ENCODE results near the gene MCC. TPM values are rescaled to one million over a fixed set of nuclear protein-coding genes. Genes with fewer than 3 reads are reported as not detected.
A peak's percentile ranks its signal among the peaks of the same experiment; 100 is the strongest.

Gene MCC
- total RNA-seq, 1 experiment from 2014 or later, result 7.6 TPM

DNA sequence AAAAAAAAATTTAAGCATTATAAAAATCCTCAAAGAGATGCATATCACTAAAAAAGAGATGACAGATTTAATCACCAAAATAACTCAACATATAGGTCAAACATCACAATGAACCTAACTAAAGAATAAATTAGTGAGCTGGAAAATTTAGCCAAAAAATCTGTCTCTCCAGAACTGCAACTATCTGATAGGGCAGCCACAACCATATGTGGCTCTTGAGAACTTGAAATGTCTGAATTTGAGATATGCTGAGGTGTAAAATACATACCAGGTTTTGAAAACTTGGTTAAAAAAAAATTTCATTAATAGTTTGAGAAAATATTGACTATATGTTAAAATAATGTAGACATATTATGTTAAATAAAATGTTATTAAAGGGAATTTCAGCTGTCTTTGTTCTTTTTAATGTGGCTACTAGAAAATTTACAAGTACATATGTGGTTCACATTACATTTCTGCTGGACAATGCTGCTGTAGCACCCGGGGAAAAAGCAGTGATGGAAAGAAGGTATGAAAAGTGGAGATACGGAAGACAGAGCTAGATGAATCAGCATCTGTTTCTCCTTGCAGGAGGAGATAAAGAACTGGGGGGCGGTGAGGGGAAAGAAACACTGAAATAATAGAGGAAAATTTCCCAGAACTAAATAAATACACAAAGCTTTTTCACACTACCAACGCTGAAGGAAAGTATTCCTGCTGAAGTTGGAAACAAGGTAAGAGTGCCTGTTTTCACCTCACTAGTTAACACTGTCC lies 445.6 kb downstream of the MCC start:
- Histone ChIP-seq H4K91ac (ENCODE audit: insufficient read length, low read depth, low read length) (no peak overlapping the region), H3K9ac (ENCODE audit: extremely low read depth, insufficient read length, low read length) (no peak overlapping the region), H3K4ac (ENCODE audit: low read depth, low read length) (no peak overlapping the region), H3K9me3 (ENCODE audit: control insufficient read depth, low read depth, low read length) (no peaks in the 10 kb centered on the region), H3K4me2 (ENCODE audit: insufficient read depth, insufficient read length, low read length) (no peak overlapping the region), H4K5ac (ENCODE audit: insufficient read length, low read depth, low read length) (no peak overlapping the region), H2BK15ac (ENCODE audit: low read depth, low read length) (no peak overlapping the region), H2AK5ac (ENCODE audit: insufficient read length, low read length) (no peak overlapping the region), H3T11ph (ENCODE audit: low read length) (no peak overlapping the region), H3K79me2 (ENCODE audit: insufficient read depth, low read length) (no peaks in the 10 kb centered on the region), H3K27ac (ENCODE audit: insufficient read length, low read depth, low read length) (no peak overlapping the region), H4K20me1 (ENCODE audit: control insufficient read depth, insufficient read depth, insufficient read length) (no peaks in the 10 kb centered on the region), H2BK20ac (ENCODE audit: low read depth, low read length, poor library complexity, severe bottlenecking) (no peak overlapping the region), H3K23me2 (ENCODE audit: insufficient read length, low read depth, low read length, poor library complexity, severe bottlenecking) (no peaks in the 10 kb centered on the region), H3K18ac (ENCODE audit: insufficient read length, low read depth, low read length) (no peak overlapping the region), H3K14ac (ENCODE audit: insufficient read depth, low read length) (no peak overlapping the region), H3K4me1 (ENCODE audit: insufficient read depth, low read length) (no peaks in the 10 kb centered on the region; the same call in 1 of the 2 replicates), H4K8ac (replicated peaks; ENCODE audit: insufficient read length, low read depth, low read length) (no peak overlapping the region), H2BK120ac (ENCODE audit: low read depth, low read length, poor library complexity, severe bottlenecking) (no peak overlapping the region), H3K79me1 (ENCODE audit: insufficient read depth, low read depth, low read length, poor library complexity, severe bottlenecking) (no peaks in the 10 kb centered on the region), H3K56ac (ENCODE audit: insufficient read length, low read depth, low read length) (no peak overlapping the region), H2BK5ac (ENCODE audit: insufficient read length, low read length) (no peak overlapping the region), H3K23ac (ENCODE audit: insufficient read length, low read depth, low read length) (no peak overlapping the region), H2AFZ (ENCODE audit: low read length) (no peak overlapping the region), H3K27me3 (ENCODE audit: insufficient read depth, low read length) (no peaks in the 10 kb centered on the region), H2BK12ac (ENCODE audit: insufficient read length, low read depth, low read length) (no peak overlapping the region)
- no peaks in the 10 kb centered on the region for H3K9me3 Mint-ChIP-seq
- no peak for DNase-seq
- no CpG with 5 or more reads among the region's 4 CpGs for WGBS (ENCODE audit: extremely low coverage, insufficient read length, low lambda C conversion rate)
- no peaks in the 10 kb centered on the region for H3K27me3 Mint-ChIP-seq (ENCODE audit: low read depth)
- peaks cover 0 to 7% (median 7%) of the 10 kb centered on the region in 3 experiments; a peak in 4 of 7 replicates for H3K36me3 Mint-ChIP-seq (ENCODE audit: insufficient read depth in 1 of 3, low read depth in 3 of 3)
- H3K4me1 Mint-ChIP-seq, result peaks cover 4 to 9% of the 10 kb centered on the region in 2 experiments; a peak in 3 of 4 replicates
- TF ChIP-seq CTCF (conservative IDR thresholded peaks at IDR 0.05), result no peak
- peak overlapping the region in 1 of 3 experiments; percentile 37; a peak in 1 of 7 replicates for H3K27ac Mint-ChIP-seq
- no peak overlapping the region for H3K4me3 Mint-ChIP-seq

All from H9 (cell line).